ENCODE data around the gene NAXE.
"Not testable (repeated sequence)": the region's sequence is repeated elsewhere in the genome, so short reads cannot be mapped to it uniquely, and the experiment has no call there.

Gene NAXE

GRCh38 chr1:156593661-156593989, 2.0 kb downstream of the NAXE start:
- DNase-seq (ENCODE audit: low read depth, low spot score): no peak

GRCh38 chr1:156594190-156594589, 2.6 kb downstream of the NAXE start:
- DNase-seq (ENCODE audit: low read depth, low spot score): peak; percentile 45

GRCh38 chr1:156595016-156595415, 3.4 kb downstream of the NAXE start:
- DNase-seq (ENCODE audit: low read depth, low spot score): no peak

GRCh38 chr1:156596426-156596825, 4.8 kb downstream of the NAXE start:
- no peak for DNase-seq (ENCODE audit: low read depth, low spot score)

GRCh38 chr1:156598125-156598524, 6.5 kb downstream of the NAXE start:
- DNase-seq (ENCODE audit: low read depth, low spot score): no peak

DNA sequence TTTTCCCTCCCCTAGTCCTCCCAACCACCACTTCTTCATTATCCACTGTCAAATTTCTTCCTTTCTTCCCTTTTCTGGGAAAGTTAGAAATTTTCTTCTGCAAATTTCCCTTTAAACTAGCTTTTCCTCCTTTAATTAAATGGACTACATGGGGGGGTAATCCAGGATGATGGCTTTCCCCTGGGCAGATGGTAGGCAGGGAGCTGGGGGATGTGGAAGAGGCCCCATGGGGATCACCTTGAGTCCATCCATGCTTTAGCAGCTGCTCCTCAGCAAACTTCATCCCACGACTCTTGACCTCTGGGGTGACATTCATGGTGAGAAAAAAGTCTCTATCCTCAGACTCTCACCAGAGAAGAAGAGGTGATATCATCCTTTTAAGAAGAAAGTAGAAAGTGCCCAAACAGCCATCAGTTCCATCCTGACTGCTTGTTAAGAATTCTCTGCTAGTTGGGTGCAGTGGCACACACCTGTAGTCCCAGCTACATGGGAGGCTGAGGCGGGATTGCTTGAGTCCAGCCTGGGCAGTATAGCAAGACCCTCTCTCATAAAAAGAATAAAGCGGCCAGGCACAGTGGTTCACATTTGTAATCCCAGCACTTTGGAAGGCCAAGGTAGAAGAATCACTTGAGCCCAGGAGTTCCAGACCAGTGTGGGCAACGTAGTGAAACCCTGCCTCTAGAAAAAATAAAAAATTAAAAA, 7.3 kb downstream of the NAXE start:
- DNase-seq (ENCODE audit: low read depth, low spot score): no peak

- DNase-seq (ENCODE audit: low read depth, low spot score): no peak
Observed at GRCh38 chr1:156599811-156600210, 8.2 kb downstream of the NAXE start.

GRCh38 chr1:156600733-156601121, 9.2 kb downstream of the NAXE start:
- no peak for DNase-seq (ENCODE audit: low read depth, low spot score)

GRCh38 chr1:156601122-156601830, 9.7 kb downstream of the NAXE start, which contains the start of gene GPATCH4:
GPATCH4 (minus strand) TSS chr1:156601479.
- DNase-seq (ENCODE audit: low read depth, low spot score): peak; percentile 95

DNA sequence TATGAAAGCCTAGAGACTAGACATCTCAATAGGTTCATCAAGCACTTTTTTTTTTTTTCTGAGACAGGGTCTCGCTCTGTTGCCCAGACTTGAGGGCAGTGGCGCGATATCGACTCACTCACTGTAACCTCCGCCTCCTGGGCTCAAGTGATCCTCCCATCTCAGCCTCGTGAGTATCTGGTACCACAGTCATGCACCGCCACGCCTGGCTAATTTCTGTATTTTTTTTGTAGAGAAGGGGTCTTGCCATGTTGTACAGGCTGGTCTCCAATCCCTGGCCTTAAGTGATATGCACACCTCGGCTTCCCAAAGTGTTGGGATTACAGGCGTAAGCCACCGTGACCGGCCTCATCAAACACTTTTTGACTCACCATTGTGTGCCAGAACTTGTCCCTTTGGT, 10.3 kb downstream of the NAXE start:
- DNase-seq (ENCODE audit: low read depth, low spot score): no peak

- no peak for DNase-seq (ENCODE audit: low read depth, low spot score)
Observed at GRCh38 chr1:156602557-156602993, 11.0 kb downstream of the NAXE start.

- not testable (repeated sequence) for DNase-seq (ENCODE audit: low read depth, low spot score)
Observed at GRCh38 chr1:156607344-156607743, 15.8 kb downstream of the NAXE start.

- DNase-seq (ENCODE audit: low read depth, low spot score): peak; percentile 78
Observed at GRCh38 chr1:156608036-156608674, 16.6 kb downstream of the NAXE start.

- DNase-seq (ENCODE audit: low read depth, low spot score): peak; percentile 33
Observed at GRCh38 chr1:156608981-156609380, 17.4 kb downstream of the NAXE start.

DNA sequence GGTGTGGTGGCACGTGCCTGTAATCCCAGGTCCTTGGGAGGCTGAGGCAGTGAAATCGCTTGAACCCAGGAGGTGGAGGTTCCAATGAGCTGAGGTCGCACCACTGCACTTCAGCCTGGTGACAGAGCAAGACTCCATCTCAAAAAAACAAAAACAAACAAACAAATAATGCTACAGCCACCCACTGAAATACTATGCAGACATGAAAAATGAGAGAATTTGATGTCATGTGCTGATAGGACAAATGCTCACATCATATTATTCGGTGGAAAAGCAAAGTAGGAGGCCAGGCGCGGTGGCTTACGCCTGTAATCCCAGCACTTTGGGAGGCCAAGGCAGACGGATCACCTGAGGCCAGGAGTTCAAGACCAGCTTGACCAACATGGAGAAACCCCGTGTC, 18.5 kb downstream of the NAXE start:
- not testable (repeated sequence) for DNase-seq (ENCODE audit: low read depth, low spot score)

GRCh38 chr1:156612666-156613065, 21.1 kb downstream of the NAXE start:
- DNase-seq (ENCODE audit: low read depth, low spot score): no peak

DNA sequence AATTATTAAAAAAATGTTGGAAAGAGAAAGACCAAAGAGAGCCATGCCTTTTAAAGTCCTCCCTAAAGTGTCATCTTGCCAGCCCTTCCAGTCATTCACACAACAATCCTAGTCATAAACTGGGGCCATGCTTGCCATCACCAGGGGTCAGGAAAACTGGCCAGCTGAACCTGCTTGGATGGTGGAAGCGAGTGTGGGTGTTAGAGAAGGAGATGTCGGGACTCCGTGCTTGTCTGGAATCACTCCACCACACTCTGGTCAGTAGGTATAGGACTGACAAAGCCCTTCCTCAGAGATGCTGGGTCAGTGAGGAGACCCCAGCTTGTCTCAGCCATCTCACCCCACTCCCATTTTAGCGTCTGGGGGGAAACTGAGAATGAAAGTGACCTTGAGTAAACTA, 24.4 kb downstream of the NAXE start:
- DNase-seq (ENCODE audit: low read depth, low spot score): no peak

DNA sequence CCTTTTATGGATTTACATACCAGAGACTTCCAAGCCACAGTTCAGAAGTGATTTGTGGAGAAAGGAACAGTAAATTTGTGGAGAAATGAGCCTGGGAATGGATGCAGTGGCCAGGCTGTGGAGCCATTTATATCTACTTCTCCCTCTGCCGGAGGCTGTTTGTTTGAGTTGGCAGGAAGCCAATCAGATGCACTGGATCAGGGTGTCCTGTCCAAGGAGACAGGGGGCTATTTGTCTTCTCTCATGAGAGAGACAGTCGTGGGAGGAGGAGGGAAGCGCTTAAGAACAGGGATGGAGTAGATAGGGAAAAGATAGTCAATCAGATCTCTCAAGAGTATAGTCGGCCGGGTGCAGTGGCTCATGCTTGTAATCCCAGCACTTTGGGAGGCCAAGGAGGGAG, 24.9 kb downstream of the NAXE start:
- peak; percentile 39 for DNase-seq (ENCODE audit: low read depth, low spot score)

- DNase-seq (ENCODE audit: low read depth, low spot score): peak; percentile 32
Observed at GRCh38 chr1:156618853-156619581, 27.4 kb downstream of the NAXE start, which contains the start of gene HAPLN2. HAPLN2 (plus strand) TSS chr1:156619415; CDS start chr1:156623491, 4,076 bp downstream.

GRCh38 chr1:156619582-156619955, 28.0 kb downstream of the NAXE start:
- no peak for DNase-seq (ENCODE audit: low read depth, low spot score)

- DNase-seq (ENCODE audit: low read depth, low spot score): no peak
Observed at GRCh38 chr1:156622581-156623297, 31.2 kb downstream of the NAXE start.
